Measurements from ENCODE around the gene EML4.

The EML4 gene

DNA sequence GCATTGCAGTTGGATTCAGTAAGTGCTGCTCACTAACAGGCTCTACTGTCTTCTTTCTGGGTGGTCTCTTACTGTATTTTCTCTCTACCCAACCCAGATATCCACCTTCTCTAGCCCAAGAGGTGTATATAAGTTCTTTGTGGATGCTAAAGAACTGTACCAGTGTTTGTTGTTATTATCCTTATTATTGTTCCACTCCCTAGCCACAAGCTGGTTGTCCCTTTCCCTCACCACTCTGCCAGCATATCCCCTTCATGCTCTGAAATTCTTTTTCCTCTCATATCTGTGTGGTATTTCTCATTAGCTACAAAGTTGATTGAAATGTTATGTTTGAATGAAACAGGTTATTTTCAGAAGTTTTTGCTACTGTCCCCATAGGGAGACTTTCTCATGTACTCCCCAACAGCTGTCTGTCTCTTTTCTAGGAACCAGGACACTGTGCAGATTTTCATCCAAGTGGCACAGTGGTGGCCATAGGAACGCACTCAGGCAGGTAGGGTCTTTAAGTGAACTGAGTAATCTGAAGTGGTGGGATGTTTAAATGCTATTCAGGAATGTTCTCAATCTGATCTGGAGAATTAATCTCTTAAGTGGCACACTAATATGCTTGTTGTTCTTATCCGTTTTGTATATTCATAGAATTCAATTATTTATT is 135.0 kb downstream of the EML4 start:
- no peak overlapping the region for H3K27ac ChIP-seq
- TF ChIP-seq Cebpa-rat (IDR thresholded peaks at IDR 0.05), result no peak
- 0 out of 20 replicates have a peak, but pooled peaks cover 0 to 5% (median 0%) of the 10 kb centered on the region in 10 experiments for H3K4me1 ChIP-seq
- no peaks in the 10 kb centered on the region for H4K20me1 ChIP-seq
- no peaks in the 10 kb centered on the region for H3K9me3 ChIP-seq (replicated peaks in 1 of 11)
- no peak overlapping the region for H3K9ac ChIP-seq
- H3K4me2 ChIP-seq, result no peak overlapping the region
- no peak overlapping the region for H3K4me3 ChIP-seq
- peaks cover 52 to 97% (median 78%) of the 10 kb centered on the region in 11 experiments for H3K36me3 ChIP-seq
- H3K27me3 ChIP-seq, result no peaks in the 10 kb centered on the region

DNA sequence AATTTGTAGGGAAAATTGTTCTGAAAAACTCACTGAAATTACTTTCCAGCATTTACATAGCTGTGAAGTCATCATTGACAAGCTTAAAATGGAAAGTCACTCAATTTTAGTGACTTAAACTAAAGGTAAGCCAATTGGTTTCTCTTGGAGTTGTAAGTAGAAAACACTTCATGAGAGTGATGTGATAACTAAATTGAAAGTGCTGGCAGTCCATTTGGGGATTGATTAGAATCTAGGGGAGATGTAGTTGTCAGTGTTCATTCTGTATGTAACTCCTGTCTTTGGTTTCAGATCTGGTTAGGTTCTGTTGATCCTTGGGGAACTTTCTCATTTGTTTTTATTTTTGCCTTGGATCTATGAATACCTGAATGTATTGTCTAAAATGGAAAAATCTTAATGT is 138.0 kb downstream of the EML4 start:
- Histone ChIP-seq H3K4me1 (peaks cover 0 to 6% (median 0%) of the 10 kb centered on the region in 10 experiments; a peak in 1 of 20 replicates), H4K20me1 (no peaks in the 10 kb centered on the region), H3K27ac (no peak overlapping the region), H3K9me3 (replicated peaks in 1 of 11) (no peaks in the 10 kb centered on the region), H3K27me3 (no peaks in the 10 kb centered on the region), H3K4me3 (no peak overlapping the region), H3K9ac (no peak overlapping the region), H3K4me2 (no peak overlapping the region), H3K36me3 (peaks cover 39 to 83% (median 61%) of the 10 kb centered on the region in 11 experiments)
- TF ChIP-seq Cebpa-rat (IDR thresholded peaks at IDR 0.05), result no peak

DNA sequence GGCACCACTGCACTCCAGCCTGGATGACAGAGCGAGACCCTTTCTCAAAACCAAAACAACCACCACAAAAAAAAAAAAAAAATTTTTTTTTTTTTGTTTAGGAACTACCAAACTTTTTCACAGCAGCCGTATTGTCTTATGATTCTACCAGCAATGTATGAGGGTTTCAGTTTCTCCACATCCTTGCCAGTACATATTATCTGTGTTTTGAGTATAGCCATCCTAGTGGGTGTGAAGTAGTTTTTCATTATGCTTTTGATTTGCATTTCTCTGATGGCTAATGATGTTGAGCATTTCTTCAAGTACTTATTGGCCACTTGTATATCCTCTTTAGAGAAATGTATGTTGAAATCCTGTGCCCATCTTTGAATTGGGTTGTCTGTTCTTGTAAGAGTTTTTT is 140.2 kb downstream of the EML4 start:
- no peak for TF ChIP-seq Cebpa-rat (IDR thresholded peaks at IDR 0.05)
- no peaks in the 10 kb centered on the region for H4K20me1 ChIP-seq
- no peak overlapping the region for H3K9ac ChIP-seq
- no peak overlapping the region for H3K4me3 ChIP-seq
- no peaks in the 10 kb centered on the region for H3K27me3 ChIP-seq
- H3K4me1 ChIP-seq, result peaks cover 0 to 14% (median 5%) of the 10 kb centered on the region in 10 experiments; a peak in 12 of 20 replicates
- H3K9me3 ChIP-seq (replicated peaks in 1 of 11), result no peaks in the 10 kb centered on the region
- H3K4me2 ChIP-seq, result no peak overlapping the region
- H3K27ac ChIP-seq, result no peak overlapping the region
- peaks cover 23 to 70% (median 40%) of the 10 kb centered on the region in 11 experiments for H3K36me3 ChIP-seq

DNA sequence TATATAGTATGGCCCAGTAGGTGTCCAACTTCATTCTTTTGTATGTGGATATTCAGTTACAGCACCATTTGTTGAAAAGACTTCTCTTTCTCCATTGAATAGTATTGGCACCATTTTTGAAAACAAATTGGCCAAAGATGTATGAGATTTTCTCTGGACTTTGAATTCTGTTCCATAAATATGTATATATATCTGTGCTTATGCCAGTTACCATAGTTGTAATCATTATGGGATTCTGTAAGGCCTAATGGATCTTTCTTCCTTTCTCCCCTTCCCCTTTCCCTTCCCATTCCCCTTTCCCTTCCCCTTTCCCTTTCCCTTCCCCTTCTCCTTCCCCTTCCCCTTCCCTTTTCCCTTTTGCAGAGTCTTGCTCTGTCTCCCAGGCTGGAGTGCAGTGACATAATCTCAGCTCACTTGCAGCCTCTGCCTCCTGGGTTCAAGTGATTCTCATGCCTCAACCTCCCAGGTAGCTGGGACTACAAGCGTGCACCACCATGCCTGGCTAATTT is 140.9 kb downstream of the EML4 start:
- H3K9me3 ChIP-seq (replicated peaks in 1 of 11), result no peaks in the 10 kb centered on the region
- H3K9ac ChIP-seq, result no peak overlapping the region
- peaks cover 16 to 63% (median 33%) of the 10 kb centered on the region in 11 experiments; a peak in 20 of 22 replicates for H3K36me3 ChIP-seq
- no peak overlapping the region for H3K4me2 ChIP-seq
- H4K20me1 ChIP-seq, result no peaks in the 10 kb centered on the region
- no peaks in the 10 kb centered on the region for H3K27me3 ChIP-seq
- H3K27ac ChIP-seq, result no peak overlapping the region
- peaks cover 0 to 21% (median 10%) of the 10 kb centered on the region in 10 experiments; a peak in 15 of 20 replicates for H3K4me1 ChIP-seq
- no peak overlapping the region for H3K4me3 ChIP-seq
- no peak for TF ChIP-seq Cebpa-rat (IDR thresholded peaks at IDR 0.05)

DNA sequence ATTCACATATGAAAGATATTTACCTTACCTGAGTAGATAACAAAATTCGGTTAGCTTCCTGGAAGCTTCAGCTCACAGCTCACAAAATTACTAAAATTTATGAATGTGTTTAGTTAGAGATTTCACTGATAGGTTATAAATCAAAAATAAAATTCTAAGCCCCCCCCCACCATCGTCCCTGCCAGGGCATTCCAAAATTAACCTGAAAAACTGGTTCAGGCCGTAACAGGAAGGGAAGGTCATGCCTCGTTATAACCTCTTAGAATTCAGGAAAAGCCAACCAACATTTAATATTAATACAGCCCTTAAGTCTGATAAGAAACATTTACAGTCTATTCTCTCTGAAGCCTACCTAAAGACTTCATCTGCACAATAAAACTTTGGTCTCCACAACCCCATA is 143.0 kb downstream of the EML4 start:
- Histone ChIP-seq H3K4me1 (peaks cover 0 to 41% (median 22%) of the 10 kb centered on the region in 10 experiments; a peak in 15 of 20 replicates), H3K36me3 (peaks cover 13 to 52% (median 32%) of the 10 kb centered on the region in 11 experiments; a peak in 20 of 22 replicates), H3K4me2 (no peak overlapping the region), H3K9ac (no peak overlapping the region), H3K9me3 (replicated peaks in 1 of 11) (no peaks in the 10 kb centered on the region), H4K20me1 (no peaks in the 10 kb centered on the region), H3K27ac (no peak overlapping the region), H3K4me3 (no peak overlapping the region), H3K27me3 (no peaks in the 10 kb centered on the region)
- no peak for TF ChIP-seq Cebpa-rat (IDR thresholded peaks at IDR 0.05)

DNA sequence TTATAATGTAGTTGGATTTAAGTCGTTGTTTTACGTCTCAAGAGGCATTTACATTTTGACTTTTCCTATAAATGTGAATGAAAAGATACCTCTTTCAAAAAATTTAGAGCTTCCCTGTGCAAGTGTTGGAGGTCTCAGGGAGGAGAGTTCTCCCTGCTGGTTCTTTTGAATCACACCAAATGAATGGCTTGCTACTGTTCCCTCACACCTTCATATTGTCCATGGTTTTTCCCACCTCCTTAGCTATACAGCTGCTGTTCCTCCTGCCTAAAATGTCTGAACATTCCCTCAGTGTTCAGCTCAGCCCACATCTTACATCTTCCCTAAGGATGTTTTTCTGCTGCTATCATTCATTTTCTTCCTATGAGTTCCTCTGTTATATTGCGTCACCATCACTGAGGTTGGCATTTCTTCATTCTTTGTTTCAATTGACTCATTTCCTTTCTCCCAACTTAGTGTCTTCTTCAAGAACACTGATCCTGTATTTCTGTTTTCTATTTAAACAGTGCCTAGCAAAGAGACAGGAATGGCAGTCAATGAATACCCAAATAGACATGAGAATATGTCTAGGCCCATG is 145.8 kb downstream of the EML4 start:
- peak overlapping the region in 2 of 11 experiments; percentile 4 to 23; a peak in 2 of 22 replicates for H3K9ac ChIP-seq
- peaks cover 0 to 47% (median 22%) of the 10 kb centered on the region in 10 experiments; a peak in 15 of 20 replicates for H3K4me1 ChIP-seq
- peak overlapping the region in 7 of 11 experiments; percentile 22 to 74 (median 55); a peak in 12 of 22 replicates for H3K27ac ChIP-seq
- no peaks in the 10 kb centered on the region for H3K27me3 ChIP-seq
- peak in 7 of 11 experiments; percentile 32 to 88 (median 63); a peak in 9 of 22 replicates for TF ChIP-seq Cebpa-rat (IDR thresholded peaks at IDR 0.05)
- no peaks in the 10 kb centered on the region for H4K20me1 ChIP-seq
- peak overlapping the region in 1 of 10 experiments; percentile 29; a peak in 1 of 20 replicates for H3K4me3 ChIP-seq
- H3K36me3 ChIP-seq, result peaks cover 15 to 57% (median 41%) of the 10 kb centered on the region in 11 experiments; a peak in 20 of 22 replicates
- H3K4me2 ChIP-seq, result peak overlapping the region in 9 of 11 experiments; percentile 32 to 88 (median 75); a peak in 17 of 22 replicates
- no peaks in the 10 kb centered on the region for H3K9me3 ChIP-seq (replicated peaks in 1 of 11)

DNA sequence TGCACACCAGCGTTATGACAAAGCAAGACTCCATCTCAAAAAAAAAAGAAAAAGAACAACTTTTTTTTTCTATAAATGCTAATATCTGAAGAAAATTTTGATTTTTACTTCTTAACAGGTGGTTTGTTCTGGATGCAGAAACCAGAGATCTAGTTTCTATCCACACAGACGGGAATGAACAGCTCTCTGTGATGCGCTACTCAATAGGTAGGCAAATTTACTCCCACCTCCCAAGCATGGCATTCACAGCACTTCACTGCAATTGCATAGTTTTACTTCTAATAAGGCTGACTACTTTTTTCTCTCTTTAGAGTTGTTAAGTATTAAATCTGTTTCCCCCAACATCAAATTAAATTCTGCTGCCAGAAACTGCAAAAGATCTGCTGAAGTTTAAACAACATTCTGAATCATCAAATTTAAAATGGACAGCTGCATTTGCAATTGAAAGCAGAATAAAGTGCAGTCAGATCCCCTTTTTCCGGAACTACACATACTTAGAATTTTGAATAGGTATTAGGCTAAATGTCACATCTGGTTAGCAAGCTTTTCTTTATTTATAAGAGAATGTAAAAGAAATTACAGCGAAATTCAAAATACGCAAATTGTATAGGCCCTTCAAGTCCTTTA is 146.8 kb downstream of the EML4 start:
- peak overlapping the region in 8 of 11 experiments; percentile 65 to 88 (median 76); a peak in 15 of 22 replicates for H3K4me2 ChIP-seq
- H3K27ac ChIP-seq, result peak overlapping the region in 8 of 11 experiments; percentile 5 to 74 (median 50); a peak in 11 of 22 replicates
- H3K36me3 ChIP-seq, result peaks cover 25 to 66% (median 49%) of the 10 kb centered on the region in 11 experiments; a peak in 21 of 22 replicates

DNA sequence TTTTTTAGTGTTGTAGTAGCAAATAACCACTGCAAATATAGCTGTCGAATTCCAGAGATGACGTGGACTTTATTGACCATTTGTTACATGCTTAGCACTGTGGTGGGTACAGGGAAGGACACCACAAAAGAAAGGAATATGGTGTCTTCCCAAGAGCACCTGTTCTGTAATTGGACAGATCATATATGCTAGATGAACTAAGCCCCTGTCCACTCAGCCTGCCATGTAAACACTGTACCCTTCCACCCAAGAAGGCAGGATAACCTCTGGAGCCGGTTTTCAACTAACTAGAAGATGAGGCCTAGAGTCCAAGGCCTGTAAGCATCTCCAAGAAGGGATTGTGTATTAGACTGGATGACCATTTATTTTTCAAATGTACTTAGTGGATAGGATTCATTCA is 147.8 kb downstream of the EML4 start:
- no peaks in the 10 kb centered on the region for H3K9me3 ChIP-seq (replicated peaks in 1 of 11)
- 0 out of 22 replicates have a peak overlapping the region, but pooled peaks of 1 of the 11 experiments have one; percentile 77 for H3K4me2 ChIP-seq
- H3K27ac ChIP-seq, result no peak overlapping the region
- peaks cover 30 to 65% (median 48%) of the 10 kb centered on the region in 11 experiments; a peak in 21 of 22 replicates for H3K36me3 ChIP-seq
- H3K4me3 ChIP-seq, result no peak overlapping the region
- TF ChIP-seq Cebpa-rat (IDR thresholded peaks at IDR 0.05), result no peak
- no peaks in the 10 kb centered on the region for H3K27me3 ChIP-seq
- peaks cover 0 to 47% (median 22%) of the 10 kb centered on the region in 10 experiments; a peak in 15 of 20 replicates for H3K4me1 ChIP-seq
- H4K20me1 ChIP-seq, result no peaks in the 10 kb centered on the region
- no peak overlapping the region for H3K9ac ChIP-seq

More for the DNA sequence above, 146.8 kb downstream of the EML4 start:
- H3K9ac ChIP-seq, result no peak overlapping the region
- TF ChIP-seq Cebpa-rat (IDR thresholded peaks at IDR 0.05), result no peak
- H3K27me3 ChIP-seq, result no peaks in the 10 kb centered on the region
- no peaks in the 10 kb centered on the region for H4K20me1 ChIP-seq
- H3K9me3 ChIP-seq (replicated peaks in 1 of 11), result no peaks in the 10 kb centered on the region
- H3K4me3 ChIP-seq, result no peak overlapping the region
- peaks cover 0 to 47% (median 22%) of the 10 kb centered on the region in 10 experiments; a peak in 15 of 20 replicates for H3K4me1 ChIP-seq
